Retinal pigment epithelial cell (primary cell): ENCODE measurements around the gene TOM1L2.

Experiments
- DNase-seq: peaks from one replicate; pipeline ENCODE4 v3.0.0-alpha.2; 2010; ENCODE audit warnings: low read depth
- H3K4me3 ChIP-seq: 2 replicates; pipeline ENCODE4 v1.5.1; 2011; ENCODE audit warnings: mild to moderate bottlenecking, low read length, control low read depth, moderate library complexity
- CTCF ChIP-seq: conservative IDR thresholded peaks from 2 replicates; pipeline ENCODE4 v1.5.1; 2011; ENCODE audit warnings: low read depth, low read length, control low read depth, inconsistent platforms

TOM1L2 gene

GRCh38 chr17:17794382-17794781 is 177.8 kb downstream of the TOM1L2 start:
- no peak for TF ChIP-seq CTCF
- no peak overlapping the region for H3K4me3 ChIP-seq
- no peak for DNase-seq
